ENCODE results near the gene SRGAP1.

GRCh38 chr12:63935361-63935760 is 90.9 kb downstream of the SRGAP1 start:
- TF ChIP-seq, protein P1, sequence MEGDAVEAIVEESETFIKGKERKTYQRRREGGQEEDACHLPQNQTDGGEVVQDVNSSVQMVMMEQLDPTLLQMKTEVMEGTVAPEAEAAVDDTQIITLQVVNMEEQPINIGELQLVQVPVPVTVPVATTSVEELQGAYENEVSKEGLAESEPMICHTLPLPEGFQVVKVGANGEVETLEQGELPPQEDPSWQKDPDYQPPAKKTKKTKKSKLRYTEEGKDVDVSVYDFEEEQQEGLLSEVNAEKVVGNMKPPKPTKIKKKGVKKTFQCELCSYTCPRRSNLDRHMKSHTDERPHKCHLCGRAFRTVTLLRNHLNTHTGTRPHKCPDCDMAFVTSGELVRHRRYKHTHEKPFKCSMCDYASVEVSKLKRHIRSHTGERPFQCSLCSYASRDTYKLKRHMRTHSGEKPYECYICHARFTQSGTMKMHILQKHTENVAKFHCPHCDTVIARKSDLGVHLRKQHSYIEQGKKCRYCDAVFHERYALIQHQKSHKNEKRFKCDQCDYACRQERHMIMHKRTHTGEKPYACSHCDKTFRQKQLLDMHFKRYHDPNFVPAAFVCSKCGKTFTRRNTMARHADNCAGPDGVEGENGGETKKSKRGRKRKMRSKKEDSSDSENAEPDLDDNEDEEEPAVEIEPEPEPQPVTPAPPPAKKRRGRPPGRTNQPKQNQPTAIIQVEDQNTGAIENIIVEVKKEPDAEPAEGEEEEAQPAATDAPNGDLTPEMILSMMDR (IDR thresholded peaks at IDR 0.05; ENCODE audit: low read length) = no peak
- TF ChIP-seq EZH2 (optimal IDR thresholded peaks at IDR 0.05; ENCODE audit: low read depth, low read length) (no peak), EZH2phosphoT487 (IDR thresholded peaks at IDR 0.05; ENCODE audit: low read length) (no peak)
